Measurements from ENCODE around the gene ZACN. TPM values are rescaled to one million over a fixed set of nuclear protein-coding genes. Genes with fewer than 3 reads are reported as not detected.

The ZACN gene
- total RNA-seq, 1 experiment from 2014 or later, result 0.09 TPM

GRCh38 chr17:76054112-76054476 is 24.9 kb upstream of the ZACN start:
- no peak overlapping the region for H3K14ac ChIP-seq (ENCODE audit: insufficient read depth, low read length)
- H3K36me3 Mint-ChIP-seq (ENCODE audit: insufficient read depth in 1 of 3, low read depth in 3 of 3), result peaks cover 39 to 76% (median 71%) of the 10 kb centered on the region in 3 experiments

More at GRCh38 chr17:76054112-76054476, 24.9 kb upstream of the ZACN start:
- H3K27me3 ChIP-seq (ENCODE audit: insufficient read depth, low read length), result no peaks in the 10 kb centered on the region
- no peaks in the 10 kb centered on the region for H3K79me1 ChIP-seq (ENCODE audit: insufficient read depth, low read depth, low read length, poor library complexity, severe bottlenecking)
- H3K18ac ChIP-seq (ENCODE audit: insufficient read length, low read depth, low read length), result no peak overlapping the region
- no peaks in the 10 kb centered on the region for H3K23me2 ChIP-seq (ENCODE audit: insufficient read length, low read depth, low read length, poor library complexity, severe bottlenecking)
- Mint-ChIP-seq H3K27me3 (ENCODE audit: low read depth) (no peaks in the 10 kb centered on the region), H3K4me1 (peaks cover 7 to 13% of the 10 kb centered on the region in 2 experiments), H3K9me3 (no peaks in the 10 kb centered on the region), H3K27ac (peak overlapping the region in 2 of 3 experiments; percentile 62 to 72; a peak in 3 of 7 replicates), H3K4me3 (no peak overlapping the region)
- H3T11ph ChIP-seq (ENCODE audit: low read length), result no peak overlapping the region
- H2BK5ac ChIP-seq (ENCODE audit: insufficient read length, low read length), result no peak overlapping the region
- H2AFZ ChIP-seq (ENCODE audit: low read length), result no peak overlapping the region
- no peaks in the 10 kb centered on the region for H3K79me2 ChIP-seq (ENCODE audit: insufficient read depth, low read length)
- no peak overlapping the region for H4K91ac ChIP-seq (ENCODE audit: insufficient read length, low read depth, low read length)
- no peak overlapping the region for H4K5ac ChIP-seq (ENCODE audit: insufficient read length, low read depth, low read length)
- DNase-seq, result no peak
- H3K9me3 ChIP-seq (ENCODE audit: control insufficient read depth, low read depth, low read length), result no peaks in the 10 kb centered on the region
- H3K4me1 ChIP-seq (ENCODE audit: insufficient read depth, low read length), result no peaks in the 10 kb centered on the region
- H2BK15ac ChIP-seq (ENCODE audit: low read depth, low read length), result no peak overlapping the region
- no peak overlapping the region for H3K27ac ChIP-seq (ENCODE audit: insufficient read length, low read depth, low read length)
- no peak overlapping the region for H4K8ac ChIP-seq (replicated peaks; ENCODE audit: insufficient read length, low read depth, low read length)
- H3K23ac ChIP-seq (ENCODE audit: insufficient read length, low read depth, low read length), result no peak overlapping the region
- no peaks in the 10 kb centered on the region for H4K20me1 ChIP-seq (ENCODE audit: control insufficient read depth, insufficient read depth, insufficient read length)
- H3K4me2 ChIP-seq (ENCODE audit: insufficient read depth, insufficient read length, low read length), result no peak overlapping the region
- H2BK120ac ChIP-seq (ENCODE audit: low read depth, low read length, poor library complexity, severe bottlenecking), result no peak overlapping the region
- WGBS (ENCODE audit: extremely low coverage, insufficient read length, low lambda C conversion rate), result no CpG with 5 or more reads among the region's 4 CpGs
- no peak overlapping the region for H2BK20ac ChIP-seq (ENCODE audit: low read depth, low read length, poor library complexity, severe bottlenecking)
- H3K4ac ChIP-seq (ENCODE audit: low read depth, low read length), result no peak overlapping the region
- H2AK5ac ChIP-seq (ENCODE audit: insufficient read length, low read length), result no peak overlapping the region
- H2BK12ac ChIP-seq (ENCODE audit: insufficient read length, low read depth, low read length), result no peak overlapping the region
- no peak overlapping the region for H3K9ac ChIP-seq (ENCODE audit: extremely low read depth, insufficient read length, low read length)
- no peak overlapping the region for H3K56ac ChIP-seq (ENCODE audit: insufficient read length, low read depth, low read length)
- TF ChIP-seq CTCF (conservative IDR thresholded peaks at IDR 0.05), result no peak
